Stimulated activated naive CD8-positive, alpha-beta T cell treated with anti-CD3 and anti-CD28 coated beads, Interleukin-15, amount 100 ng/mL, for 72 hours (primary cell): Measurements from ENCODE around the gene GNAZ.

Source experiments
- ATAC-seq: fragments of 150-1000 bp; cut with Tn5 transposase; 2 replicates; pipeline ENCODE4 v1.10.0; 2021; ENCODE audit warnings: mild to moderate bottlenecking, moderate library complexity
- DNase-seq, 2 donors: peaks; one replicate each; pipeline ENCODE4 v3.0.0; 2021 to 2022
- H3K27ac Mint-ChIP-seq, 2 donors: one replicate each; pipeline ENCODE4 v1.8.0; 2022; ENCODE audit warnings: mild to moderate bottlenecking in 2 of 2, mixed read lengths in 2 of 2, moderate library complexity in 2 of 2
- H3K27me3 Mint-ChIP-seq: one replicate; pipeline ENCODE4 v1.8.0; 2022; ENCODE audit warnings: mixed read lengths
- H3K4me1 Mint-ChIP-seq: one replicate; pipeline ENCODE4 v1.8.0; 2022; ENCODE audit warnings: mild to moderate bottlenecking, mixed read lengths
- H3K4me3 Mint-ChIP-seq, 2 donors: one replicate each; pipeline ENCODE4 v1.8.0; 2022; ENCODE audit warnings: mild to moderate bottlenecking in 2 of 2, mixed read lengths in 2 of 2, moderate library complexity in 1 of 2
- H3K9me3 Mint-ChIP-seq, 2 donors: one replicate each; pipeline ENCODE4 v1.8.0; 2022; ENCODE audit warnings: mixed read lengths in 2 of 2

GNAZ gene

GRCh38 chr22:23157560-23158515 lies 87.5 kb downstream of the GNAZ start:
- no peak overlapping the region for H3K4me3 Mint-ChIP-seq
- ATAC-seq (no peak), DNase-seq (no peak)
- H3K4me1 Mint-ChIP-seq = peaks cover 10% of the 10 kb centered on the region
- no peaks in the 10 kb centered on the region for H3K27me3 Mint-ChIP-seq
- H3K27ac Mint-ChIP-seq = peak overlapping the region in 1 of 2 donors; percentile 34
- no peaks in the 10 kb centered on the region for H3K9me3 Mint-ChIP-seq

- ATAC-seq (no peak), DNase-seq (no peak)
Measured at GRCh38 chr22:23158516-23159290, 88.4 kb downstream of the GNAZ start.

GRCh38 chr22:23159291-23159630 lies 88.9 kb downstream of the GNAZ start:
- ATAC-seq = no peak
- DNase-seq = no peak
- H3K4me3 Mint-ChIP-seq = no peak overlapping the region
- no peaks in the 10 kb centered on the region for H3K4me1 Mint-ChIP-seq
- no peak overlapping the region for H3K27ac Mint-ChIP-seq
- no peaks in the 10 kb centered on the region for H3K27me3 Mint-ChIP-seq
- H3K9me3 Mint-ChIP-seq = no peaks in the 10 kb centered on the region

More at GRCh38 chr22:23158516-23159290, 88.4 kb downstream of the GNAZ start:
- H3K27ac Mint-ChIP-seq = no peak overlapping the region
- H3K4me3 Mint-ChIP-seq = no peak overlapping the region
- H3K4me1 Mint-ChIP-seq = peaks cover 1% of the 10 kb centered on the region
- no peaks in the 10 kb centered on the region for H3K27me3 Mint-ChIP-seq
- no peaks in the 10 kb centered on the region for H3K9me3 Mint-ChIP-seq

- no peaks in the 10 kb centered on the region for H3K4me1 Mint-ChIP-seq
- no peak for ATAC-seq
- no peaks in the 10 kb centered on the region for H3K27me3 Mint-ChIP-seq
- no peak for DNase-seq
- H3K27ac Mint-ChIP-seq = no peak overlapping the region
- no peaks in the 10 kb centered on the region for H3K9me3 Mint-ChIP-seq
- no peak overlapping the region for H3K4me3 Mint-ChIP-seq
Measured at GRCh38 chr22:23161029-23161428, 90.7 kb downstream of the GNAZ start.

GRCh38 chr22:23161574-23161973 lies 91.3 kb downstream of the GNAZ start:
- Mint-ChIP-seq H3K9me3 (no peaks in the 10 kb centered on the region), H3K27ac (no peak overlapping the region), H3K4me3 (no peak overlapping the region), H3K4me1 (no peaks in the 10 kb centered on the region), H3K27me3 (no peaks in the 10 kb centered on the region)
- ATAC-seq (no peak), DNase-seq (no peak)

- Mint-ChIP-seq H3K4me3 (no peak overlapping the region), H3K27ac (no peak overlapping the region), H3K9me3 (no peaks in the 10 kb centered on the region), H3K4me1 (no peaks in the 10 kb centered on the region), H3K27me3 (no peaks in the 10 kb centered on the region)
- ATAC-seq = no peak
- DNase-seq = no peak
Measured at GRCh38 chr22:23163665-23164064, 93.3 kb downstream of the GNAZ start.

GRCh38 chr22:23164091-23164490 lies 93.8 kb downstream of the GNAZ start:
- Mint-ChIP-seq H3K4me1 (no peaks in the 10 kb centered on the region), H3K4me3 (no peak overlapping the region), H3K27ac (no peak overlapping the region), H3K9me3 (no peaks in the 10 kb centered on the region), H3K27me3 (no peaks in the 10 kb centered on the region)
- no peak for ATAC-seq
- DNase-seq = no peak

GRCh38 chr22:23166042-23166831 lies 95.9 kb downstream of the GNAZ start:
- no peaks in the 10 kb centered on the region for H3K27me3 Mint-ChIP-seq
- H3K9me3 Mint-ChIP-seq = no peaks in the 10 kb centered on the region
- no peak overlapping the region for H3K27ac Mint-ChIP-seq
- no peak for ATAC-seq
- DNase-seq = no peak
- no peak overlapping the region for H3K4me3 Mint-ChIP-seq
- H3K4me1 Mint-ChIP-seq = no peaks in the 10 kb centered on the region

- Mint-ChIP-seq H3K9me3 (no peaks in the 10 kb centered on the region), H3K27me3 (no peaks in the 10 kb centered on the region), H3K4me1 (no peaks in the 10 kb centered on the region), H3K4me3 (no peak overlapping the region), H3K27ac (peak overlapping the region; percentile 13 to 61)
- ATAC-seq (no peak), DNase-seq (no peak)
Measured at GRCh38 chr22:23166841-23167616, 96.7 kb downstream of the GNAZ start.

GRCh38 chr22:23168391-23169042 lies 98.2 kb downstream of the GNAZ start:
- H3K27ac Mint-ChIP-seq = peak overlapping the region; percentile 27 to 40
- ATAC-seq (no peak), DNase-seq (no peak)

GRCh38 chr22:23169043-23169406 lies 98.7 kb downstream of the GNAZ start:
- no peak for DNase-seq
- no peak overlapping the region for H3K4me3 Mint-ChIP-seq
- H3K27me3 Mint-ChIP-seq = no peaks in the 10 kb centered on the region
- no peaks in the 10 kb centered on the region for H3K9me3 Mint-ChIP-seq
- no peak overlapping the region for H3K27ac Mint-ChIP-seq
- H3K4me1 Mint-ChIP-seq = peaks cover 4% of the 10 kb centered on the region
- no peak for ATAC-seq

More at GRCh38 chr22:23168391-23169042, 98.2 kb downstream of the GNAZ start:
- Mint-ChIP-seq H3K4me1 (no peaks in the 10 kb centered on the region), H3K9me3 (no peaks in the 10 kb centered on the region), H3K27me3 (no peaks in the 10 kb centered on the region), H3K4me3 (no peak overlapping the region)
